IMR-90 (cell line): ENCODE data around the gene ADRA2B. TPM values are rescaled to one million over a fixed set of nuclear protein-coding genes. Genes with fewer than 3 reads are reported as not detected.

Experiments used
- ATAC-seq: fragments of 200-7000 bp; cut with Tn5 transposase; 2 replicates; pipeline ENCODE4 v1.9.1; 2020; ENCODE audit warnings: low read depth, mild to moderate bottlenecking, moderate library complexity
- BruUV-seq: library from RNA; stranded (reverse); fragments of 400-500 nt; replicated peaks from 2 replicates; lab custom pipeline; 2021; lab: Mats Ljungman, UMichigan
- CTCF ChIA-PET: fragments of 300-600 bp; formaldehyde crosslinking; extraction: SDS; loops from one replicate; lab custom pipeline; 2021; ENCODE audit warnings: antibody characterized with exemption; lab: Yijun Ruan, JAX
- POLR2A ChIA-PET: fragments of 300-600 bp; sonication (Branson Sonifier 250); formaldehyde crosslinking; loops from one replicate; lab custom pipeline; 2022; ENCODE audit warnings: antibody characterized with exemption; ENCODE audit not compliant: unreplicated experiment; lab: Charles Lee
- DNase-seq: peaks from one replicate; pipeline ENCODE4 v3.0.0; 2013
- H2AFZ ChIP-seq: replicated peaks from 2 replicates; pipeline ENCODE3; 2013; ENCODE audit warnings: low read length, mild to moderate bottlenecking; ENCODE audit not compliant: poor library complexity
- H2AK5ac ChIP-seq: 2 replicates; pipeline ENCODE4 v1.6.1; 2013; ENCODE audit warnings: low read depth, low read length, inconsistent platforms
- H2AK9ac ChIP-seq: replicated peaks from 2 replicates; pipeline ENCODE3; 2013; ENCODE audit warnings: mild to moderate bottlenecking, low read depth, low read length, moderate library complexity; ENCODE audit not compliant: poor library complexity
- H2BK120ac ChIP-seq: 2 replicates; pipeline ENCODE4 v1.6.1; 2013; ENCODE audit warnings: low read depth, low read length, inconsistent platforms
- H2BK15ac ChIP-seq: 3 replicates; pipeline ENCODE4 v1.6.1; 2013; ENCODE audit warnings: low read depth, low read length, inconsistent platforms
- H2BK20ac ChIP-seq: 2 replicates; pipeline ENCODE4 v1.6.1; 2013; ENCODE audit warnings: low read depth, mild to moderate bottlenecking, inconsistent platforms, low read length, moderate library complexity
- H2BK5ac ChIP-seq: 2 replicates; pipeline ENCODE4 v1.6.1; 2013; ENCODE audit warnings: mild to moderate bottlenecking, low read depth, low read length, inconsistent platforms; ENCODE audit not compliant: poor library complexity, severe bottlenecking
- H3K14ac ChIP-seq: replicated peaks from 2 replicates; pipeline ENCODE4 v1.6.1; 2013; ENCODE audit warnings: low read depth, low read length, inconsistent platforms
- H3K18ac ChIP-seq: 2 replicates; pipeline ENCODE4 v1.6.1; 2013; ENCODE audit warnings: low read depth, low read length, control low read depth
- H3K23ac ChIP-seq: 2 replicates; pipeline ENCODE4 v1.6.1; 2013; ENCODE audit warnings: low read depth, low read length, inconsistent platforms
- H3K27ac ChIP-seq: 2 replicates; pipeline ENCODE4 v1.5.1; 2013; ENCODE audit warnings: mild to moderate bottlenecking, control low read depth, low read length; ENCODE audit not compliant: insufficient read depth
- H3K27me3 ChIP-seq: 2 replicates; pipeline ENCODE4 v1.6.1; 2013; ENCODE audit warnings: low read length; ENCODE audit not compliant: control insufficient read depth, insufficient read depth
- H3K36me3 ChIP-seq: 2 replicates; pipeline ENCODE4 v1.6.1; 2013; ENCODE audit warnings: low read length, mixed read lengths; ENCODE audit not compliant: control insufficient read depth, insufficient read depth
- H3K4ac ChIP-seq: 2 replicates; pipeline ENCODE4 v1.6.1; 2013; ENCODE audit warnings: low read depth, low read length, inconsistent platforms
- H3K4me1 ChIP-seq: 2 replicates; pipeline ENCODE4 v1.6.1; 2013; ENCODE audit warnings: low read length, mixed read lengths; ENCODE audit not compliant: control insufficient read depth, insufficient read depth
- H3K4me2 ChIP-seq: 2 replicates; pipeline ENCODE4 v1.6.1; 2013; ENCODE audit warnings: low read depth, mild to moderate bottlenecking, control low read depth, low read length, moderate library complexity
- H3K4me3 ChIP-seq: 2 replicates; pipeline ENCODE4 v1.5.1; 2013; ENCODE audit warnings: low read depth, mild to moderate bottlenecking, control low read depth, low read length, moderate library complexity; ENCODE audit not compliant: insufficient read depth
- H3K56ac ChIP-seq: 2 replicates; pipeline ENCODE4 v1.6.1; 2013; ENCODE audit warnings: low read length, inconsistent platforms; ENCODE audit not compliant: insufficient read depth; ENCODE audit errors: extremely low read depth
- H3K79me1 ChIP-seq, 2 experiments: 2 replicates each; pipeline ENCODE4 v1.6.1; 2013; ENCODE audit warnings: low read length in 2 of 2, inconsistent platforms in 1 of 2, low read depth in 1 of 2
- H3K9ac ChIP-seq: 2 replicates; pipeline ENCODE4 v1.6.1; 2013; ENCODE audit warnings: low read depth, low read length, control low read depth
- H3K9me1 ChIP-seq: 2 replicates; pipeline ENCODE4 v1.6.1; 2013; ENCODE audit warnings: low read length, inconsistent platforms; ENCODE audit not compliant: insufficient read depth
- H3K9me3 ChIP-seq: 2 replicates; pipeline ENCODE4 v1.6.1; 2013; ENCODE audit warnings: low read length; ENCODE audit not compliant: control insufficient read depth, insufficient read depth
- H4K20me1 ChIP-seq: 2 replicates; pipeline ENCODE4 v1.6.1; 2013; ENCODE audit warnings: low read length, inconsistent platforms; ENCODE audit not compliant: insufficient read depth
- H4K5ac ChIP-seq: 2 replicates; pipeline ENCODE4 v1.6.1; 2013; ENCODE audit warnings: mild to moderate bottlenecking, low read depth, low read length, control low read depth
- H4K8ac ChIP-seq, 2 experiments: 2 replicates each; pipeline ENCODE4 v1.6.1; 2013; ENCODE audit warnings: low read depth in 2 of 2, low read length in 2 of 2, control low read depth in 1 of 2, inconsistent platforms in 1 of 2
- H4K91ac ChIP-seq: 2 replicates; pipeline ENCODE4 v1.6.1; 2013; ENCODE audit warnings: low read depth, low read length, inconsistent platforms; ENCODE audit not compliant: insufficient read depth
- BHLHE40 ChIP-seq: fragments of 150-350 bp; IDR thresholded peaks from 2 replicates; pipeline ENCODE4 v1.6.1; 2016; ENCODE audit warnings: mild to moderate bottlenecking, low read depth, low read length
- CEBPB ChIP-seq: IDR thresholded peaks from 2 replicates; pipeline ENCODE4 v1.6.1; 2012; ENCODE audit warnings: low read depth, low read length, improper control_type of control experiment
- CHD1 ChIP-seq: IDR thresholded peaks from 2 replicates; pipeline ENCODE4 v1.6.1; 2012; ENCODE audit warnings: low read depth, low read length, improper control_type of control experiment
- FOS ChIP-seq: fragments of 150-350 bp; IDR thresholded peaks from 2 replicates; pipeline ENCODE4 v1.6.1; 2016; ENCODE audit warnings: low read depth, low read length
- MAFK ChIP-seq: IDR thresholded peaks from 2 replicates; pipeline ENCODE4 v1.6.1; 2012; ENCODE audit warnings: low read depth, low read length, improper control_type of control experiment
- MAZ ChIP-seq: IDR thresholded peaks from 2 replicates; pipeline ENCODE4 v1.6.1; 2012; ENCODE audit warnings: low read depth, mild to moderate bottlenecking, low read length, improper control_type of control experiment, moderate library complexity, borderline replicate concordance
- MXI1 ChIP-seq: IDR thresholded peaks from 2 replicates; pipeline ENCODE4 v1.6.1; 2012; ENCODE audit warnings: low read depth, mild to moderate bottlenecking, low read length, moderate library complexity, borderline replicate concordance
- NFE2L2 ChIP-seq: fragments of 150-350 bp; IDR thresholded peaks from 2 replicates; pipeline ENCODE4 v1.6.1; 2016; ENCODE audit warnings: low read depth, mild to moderate bottlenecking, low read length
- POLR2A ChIP-seq: IDR thresholded peaks from 2 replicates; pipeline ENCODE4 v1.6.1; 2012; ENCODE audit warnings: mild to moderate bottlenecking, low read depth, low read length
- RCOR1 ChIP-seq: IDR thresholded peaks from 2 replicates; pipeline ENCODE4 v1.6.1; 2012; ENCODE audit warnings: mild to moderate bottlenecking, low read length, improper control_type of control experiment; ENCODE audit not compliant: insufficient replicate concordance
- SMC3 ChIP-seq: fragments of 150-350 bp; IDR thresholded peaks from 2 replicates; pipeline ENCODE4 v1.6.1; 2016; ENCODE audit warnings: low read depth, mild to moderate bottlenecking, antibody characterized with exemption, low read length, moderate library complexity
- WGBS, 2 experiments: methylation state at CpG; one replicate each; pipeline versions ENCODE4 v1.1.5 to v1.1.7; 2013; ENCODE audit warnings: missing lambda C conversion rate in 2 of 2; ENCODE audit not compliant: insufficient read length in 1 of 2; ENCODE audit errors: extremely low coverage in 2 of 2; 5-methylcytosine and 5-hydroxymethylcytosine counted together
- dilution Hi-C: fragments of 300-500 bp; cut with HindIII; formaldehyde crosslinking; loops from one replicate; pipeline ENCODE4 v1.14.3; 2018; ENCODE audit warnings: low sequenced_read_pairs; ENCODE audit not compliant: unreplicated experiment
- in situ Hi-C: fragments of 300-500 bp; cut with MboI; formaldehyde crosslinking; loops from 3 replicates; pipeline ENCODE4 v1.14.3; 2019; ENCODE audit warnings: low sequenced_read_pairs, inconsistent platforms, mixed read lengths
- intact Hi-C: fragments of 100-400 bp; cut with micrococcal nuclease; formaldehyde crosslinking; loops from 2 replicates; pipeline ENCODE4 v1.10.0; 2022
- polyA plus RNA-seq, 3 experiments: library from polyadenylated mRNA; depleted of rRNA; stranded (reverse); fragments of >200 nt; gene quantifications; 2 replicates each; pipeline ENCODE4 v1.2.3, GENCODE V29; 2012; ENCODE audit warnings: low replicate concordance in 1 of 3
- total RNA-seq: library from RNA; depleted of rRNA; stranded (reverse); fragments of >200 nt; gene quantifications from 2 replicates; pipeline ENCODE4 v1.2.3, GENCODE V29; 2012
- TF ChIP-seq, protein P1 (sequence below): fragments of 150-350 bp; IDR thresholded peaks from 2 replicates; pipeline ENCODE4 v1.6.1; 2017; ENCODE audit warnings: mild to moderate bottlenecking, antibody characterized with exemption, low read length, low read depth
- TF ChIP-seq, protein P2 (sequence below): conservative IDR thresholded peaks from 2 replicates; pipeline ENCODE4 v1.5.1; 2012; ENCODE audit warnings: mild to moderate bottlenecking, low read depth, low read length, improper control_type of control experiment
- TF ChIP-seq, protein P3 (sequence below): fragments of 150-350 bp; IDR thresholded peaks from 2 replicates; pipeline ENCODE4 v1.6.1; 2016; ENCODE audit warnings: low read depth, mild to moderate bottlenecking, low read length, moderate library complexity, borderline replicate concordance

ADRA2B gene
- total and polyA plus RNA-seq, 2 of the 4 experiments (the other 2 are of a cell fraction): not detected

DNA sequence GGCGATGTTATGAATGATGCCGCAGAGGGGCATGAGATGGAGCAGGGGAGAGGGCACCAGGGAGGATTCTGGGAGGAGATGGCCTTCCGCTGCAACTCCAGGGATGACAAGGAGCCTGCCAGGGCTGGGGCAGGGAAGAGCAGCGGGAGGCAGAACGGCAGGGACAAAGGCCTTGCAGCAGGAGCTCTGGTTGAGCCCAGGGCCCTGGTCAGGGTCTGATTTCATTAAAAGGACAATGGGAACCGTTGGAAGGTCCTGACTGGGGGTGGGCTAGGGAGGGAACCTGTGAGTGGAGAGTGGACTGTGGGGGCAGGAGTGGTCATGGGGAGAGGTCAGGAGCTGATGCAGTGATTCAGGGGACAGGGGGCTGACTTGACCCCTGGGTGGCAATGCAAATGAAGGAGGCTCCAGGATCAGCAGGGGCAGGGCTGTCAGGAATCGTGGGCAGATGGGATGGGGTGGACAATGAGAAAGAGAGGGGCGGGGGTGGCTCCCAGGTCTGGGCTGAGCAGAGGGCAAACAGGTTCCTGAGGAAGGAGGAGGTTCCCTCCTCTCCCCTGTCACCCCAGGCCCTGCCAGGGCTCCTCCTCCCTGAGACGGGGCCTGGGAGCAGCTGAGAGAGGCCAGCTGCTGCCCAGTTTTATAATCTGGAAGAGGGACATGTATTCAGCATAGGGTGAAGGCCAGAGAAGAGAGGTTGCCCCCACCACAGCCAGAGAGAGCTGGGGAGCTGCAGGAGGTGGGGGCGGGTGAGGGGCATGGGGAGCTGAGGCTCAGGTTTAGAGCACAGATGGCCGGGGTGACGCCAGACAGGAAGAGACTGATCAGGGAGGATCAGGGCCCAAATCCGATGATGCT, 36.2 kb upstream of the ADRA2B start:
- no peak overlapping the region for H3K4ac ChIP-seq
- H3K23ac ChIP-seq: no peak overlapping the region
- no peaks in the 10 kb centered on the region for H3K79me1 ChIP-seq
- ChIA-PET POLR2A (no interaction called here), CTCF (no interaction called here)
- intact Hi-C loops (no loop called here), in situ Hi-C loops (no loop called here), dilution Hi-C loops (no loop called here)
- no peak overlapping the region for H3K4me2 ChIP-seq
- no peak overlapping the region for H3K4me3 ChIP-seq
- H2AK5ac ChIP-seq: no peak overlapping the region
- peaks cover 5% of the 10 kb centered on the region; the same call in 1 of the 2 replicates for H3K27me3 ChIP-seq
- BruUV-seq: no TSS peak
- no peak for ATAC-seq
- no peak overlapping the region for H2AK9ac ChIP-seq
- H3K4me1 ChIP-seq: peaks cover 5% of the 10 kb centered on the region; the same call in 1 of the 2 replicates
- no peak overlapping the region for H2BK120ac ChIP-seq
- H3K36me3 ChIP-seq: no peaks in the 10 kb centered on the region
- H4K5ac ChIP-seq: no peak overlapping the region
- no peak overlapping the region for H4K91ac ChIP-seq
- no peak overlapping the region for H3K18ac ChIP-seq
- H3K9me3 ChIP-seq: no peaks in the 10 kb centered on the region
- no peak overlapping the region for H4K8ac ChIP-seq
- H3K9ac ChIP-seq: no peak overlapping the region
- H2BK5ac ChIP-seq: no peak overlapping the region
- DNase-seq: no peak
- H2BK20ac ChIP-seq: no peak overlapping the region
- no peak overlapping the region for H3K14ac ChIP-seq
- no peaks in the 10 kb centered on the region for H4K20me1 ChIP-seq
- 71% methylated on average over 9 of the region's 13 CpGs; no CpG with 5 or more reads in 1 of the 2 experiments for WGBS, 2 experiments
- H2BK15ac ChIP-seq: no peak overlapping the region
- H3K56ac ChIP-seq: no peak overlapping the region
- TF ChIP-seq, protein P1, sequence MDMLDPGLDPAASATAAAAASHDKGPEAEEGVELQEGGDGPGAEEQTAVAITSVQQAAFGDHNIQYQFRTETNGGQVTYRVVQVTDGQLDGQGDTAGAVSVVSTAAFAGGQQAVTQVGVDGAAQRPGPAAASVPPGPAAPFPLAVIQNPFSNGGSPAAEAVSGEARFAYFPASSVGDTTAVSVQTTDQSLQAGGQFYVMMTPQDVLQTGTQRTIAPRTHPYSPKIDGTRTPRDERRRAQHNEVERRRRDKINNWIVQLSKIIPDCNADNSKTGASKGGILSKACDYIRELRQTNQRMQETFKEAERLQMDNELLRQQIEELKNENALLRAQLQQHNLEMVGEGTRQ: no peak
- TF ChIP-seq FOS (no peak), CHD1 (no peak), CEBPB (no peak), BHLHE40 (no peak), RCOR1 (no peak), MAZ (no peak), MXI1 (no peak), NFE2L2 (no peak), MAFK (no peak), POLR2A (no peak), SMC3 (no peak)
- TF ChIP-seq, protein P2, sequence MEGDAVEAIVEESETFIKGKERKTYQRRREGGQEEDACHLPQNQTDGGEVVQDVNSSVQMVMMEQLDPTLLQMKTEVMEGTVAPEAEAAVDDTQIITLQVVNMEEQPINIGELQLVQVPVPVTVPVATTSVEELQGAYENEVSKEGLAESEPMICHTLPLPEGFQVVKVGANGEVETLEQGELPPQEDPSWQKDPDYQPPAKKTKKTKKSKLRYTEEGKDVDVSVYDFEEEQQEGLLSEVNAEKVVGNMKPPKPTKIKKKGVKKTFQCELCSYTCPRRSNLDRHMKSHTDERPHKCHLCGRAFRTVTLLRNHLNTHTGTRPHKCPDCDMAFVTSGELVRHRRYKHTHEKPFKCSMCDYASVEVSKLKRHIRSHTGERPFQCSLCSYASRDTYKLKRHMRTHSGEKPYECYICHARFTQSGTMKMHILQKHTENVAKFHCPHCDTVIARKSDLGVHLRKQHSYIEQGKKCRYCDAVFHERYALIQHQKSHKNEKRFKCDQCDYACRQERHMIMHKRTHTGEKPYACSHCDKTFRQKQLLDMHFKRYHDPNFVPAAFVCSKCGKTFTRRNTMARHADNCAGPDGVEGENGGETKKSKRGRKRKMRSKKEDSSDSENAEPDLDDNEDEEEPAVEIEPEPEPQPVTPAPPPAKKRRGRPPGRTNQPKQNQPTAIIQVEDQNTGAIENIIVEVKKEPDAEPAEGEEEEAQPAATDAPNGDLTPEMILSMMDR: no peak
- TF ChIP-seq, protein P3, sequence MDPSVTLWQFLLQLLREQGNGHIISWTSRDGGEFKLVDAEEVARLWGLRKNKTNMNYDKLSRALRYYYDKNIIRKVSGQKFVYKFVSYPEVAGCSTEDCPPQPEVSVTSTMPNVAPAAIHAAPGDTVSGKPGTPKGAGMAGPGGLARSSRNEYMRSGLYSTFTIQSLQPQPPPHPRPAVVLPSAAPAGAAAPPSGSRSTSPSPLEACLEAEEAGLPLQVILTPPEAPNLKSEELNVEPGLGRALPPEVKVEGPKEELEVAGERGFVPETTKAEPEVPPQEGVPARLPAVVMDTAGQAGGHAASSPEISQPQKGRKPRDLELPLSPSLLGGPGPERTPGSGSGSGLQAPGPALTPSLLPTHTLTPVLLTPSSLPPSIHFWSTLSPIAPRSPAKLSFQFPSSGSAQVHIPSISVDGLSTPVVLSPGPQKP: no peak
- no peaks in the 10 kb centered on the region for H3K9me1 ChIP-seq
- no peak overlapping the region for H3K27ac ChIP-seq
- H2AFZ ChIP-seq: peak overlapping the region; percentile 29
